ENCODE measurements around the gene KIAA1614.

DNA sequence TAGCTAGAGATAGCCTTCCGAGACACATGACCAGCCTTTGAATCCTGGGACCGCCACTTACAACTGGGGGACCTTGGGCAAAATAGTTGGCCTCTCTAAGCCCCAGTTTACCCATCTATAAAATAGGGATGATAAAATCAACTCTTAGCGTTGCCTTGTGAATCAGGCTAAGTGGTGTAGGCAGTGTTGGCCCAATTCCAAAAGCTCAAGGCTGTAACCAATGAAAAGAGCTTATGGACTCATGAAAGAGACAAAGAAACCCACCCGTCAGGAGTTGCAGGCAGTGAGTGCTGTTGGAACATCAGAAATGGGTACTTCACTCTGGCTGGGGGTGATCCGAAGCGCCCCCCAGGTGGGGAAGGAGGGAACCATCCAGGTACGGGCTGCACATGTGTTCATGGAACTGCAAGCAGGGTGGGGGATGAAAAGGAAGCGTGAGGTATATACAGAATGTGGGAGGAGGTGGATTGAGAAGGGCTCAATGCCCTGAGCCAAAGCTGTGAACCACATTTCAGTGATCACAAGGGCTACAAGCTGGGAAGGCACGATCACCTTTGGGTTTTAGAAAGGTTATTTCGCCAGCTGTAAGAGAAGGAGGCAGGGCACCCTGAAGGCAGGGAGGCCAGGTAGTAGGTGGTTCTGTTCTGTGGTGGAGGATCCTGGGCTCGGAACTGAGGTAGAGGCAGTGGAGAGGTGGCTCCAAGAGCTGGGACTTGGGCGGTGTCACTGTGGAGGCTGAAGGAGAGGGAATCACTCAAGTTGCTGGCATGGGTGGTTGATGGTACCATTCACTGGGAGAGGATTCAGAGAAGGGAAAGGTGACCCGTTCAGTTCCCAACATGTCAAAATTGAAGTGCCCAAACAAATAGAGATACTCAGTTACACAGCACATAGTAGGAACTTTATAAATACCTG, 11.4 kb upstream of the KIAA1614 start:
- no peak for TF ChIP-seq POLR2AphosphoS5 (IDR thresholded peaks at IDR 0.05; ENCODE audit: low read length)
- TF ChIP-seq, protein P1, sequence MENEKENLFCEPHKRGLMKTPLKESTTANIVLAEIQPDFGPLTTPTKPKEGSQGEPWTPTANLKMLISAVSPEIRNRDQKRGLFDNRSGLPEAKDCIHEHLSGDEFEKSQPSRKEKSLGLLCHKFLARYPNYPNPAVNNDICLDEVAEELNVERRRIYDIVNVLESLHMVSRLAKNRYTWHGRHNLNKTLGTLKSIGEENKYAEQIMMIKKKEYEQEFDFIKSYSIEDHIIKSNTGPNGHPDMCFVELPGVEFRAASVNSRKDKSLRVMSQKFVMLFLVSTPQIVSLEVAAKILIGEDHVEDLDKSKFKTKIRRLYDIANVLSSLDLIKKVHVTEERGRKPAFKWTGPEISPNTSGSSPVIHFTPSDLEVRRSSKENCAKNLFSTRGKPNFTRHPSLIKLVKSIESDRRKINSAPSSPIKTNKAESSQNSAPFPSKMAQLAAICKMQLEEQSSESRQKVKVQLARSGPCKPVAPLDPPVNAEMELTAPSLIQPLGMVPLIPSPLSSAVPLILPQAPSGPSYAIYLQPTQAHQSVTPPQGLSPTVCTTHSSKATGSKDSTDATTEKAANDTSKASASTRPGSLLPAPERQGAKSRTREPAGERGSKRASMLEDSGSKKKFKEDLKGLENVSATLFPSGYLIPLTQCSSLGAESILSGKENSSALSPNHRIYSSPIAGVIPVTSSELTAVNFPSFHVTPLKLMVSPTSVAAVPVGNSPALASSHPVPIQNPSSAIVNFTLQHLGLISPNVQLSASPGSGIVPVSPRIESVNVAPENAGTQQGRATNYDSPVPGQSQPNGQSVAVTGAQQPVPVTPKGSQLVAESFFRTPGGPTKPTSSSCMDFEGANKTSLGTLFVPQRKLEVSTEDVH (IDR thresholded peaks at IDR 0.05; ENCODE audit: low read depth, partially characterized antibody) = no peak

Measured in GM12878 (cell line).